NOMO-1 treated with dmso at 0.1 percent for 144 hours (cell line): ENCODE data around the gene RAB30.
"Not testable (repeated sequence)": the region's sequence is repeated elsewhere in the genome, so short reads cannot be mapped to it uniquely, and the experiment has no call there.

Source experiments
- DNase-seq: peaks from one replicate; lab custom pipeline; 2025; ENCODE audit not compliant: unreplicated experiment; lab: John Stamatoyannopoulos, UW

RAB30 gene

GRCh38 chr11:83011333-83012167, 60.1 kb downstream of the RAB30 start:
- DNase-seq = no peak

DNA sequence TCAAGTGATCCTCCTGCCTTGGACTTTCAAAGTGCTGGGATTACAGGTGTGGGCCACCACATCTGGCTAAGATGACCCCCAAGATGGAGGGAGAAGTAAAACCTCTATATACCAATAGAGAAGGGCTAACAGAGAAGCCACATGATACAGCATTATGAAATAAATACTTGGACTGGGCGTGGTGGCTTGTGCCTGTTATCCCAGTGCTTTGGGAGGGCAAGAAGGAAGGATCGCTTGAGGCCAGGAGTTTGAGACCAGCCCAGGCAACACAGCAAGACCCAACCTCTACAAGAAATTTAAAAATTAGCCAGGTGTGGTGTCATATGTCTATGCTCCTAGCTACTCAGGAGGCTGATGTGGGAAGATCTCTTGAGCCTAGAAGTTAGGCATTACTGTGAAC, 61.7 kb downstream of the RAB30 start:
- no peak for DNase-seq

- not testable (repeated sequence) for DNase-seq
These were observed 62.6 kb downstream of the RAB30 start for GRCh38 chr11:83009136-83009535.

DNA sequence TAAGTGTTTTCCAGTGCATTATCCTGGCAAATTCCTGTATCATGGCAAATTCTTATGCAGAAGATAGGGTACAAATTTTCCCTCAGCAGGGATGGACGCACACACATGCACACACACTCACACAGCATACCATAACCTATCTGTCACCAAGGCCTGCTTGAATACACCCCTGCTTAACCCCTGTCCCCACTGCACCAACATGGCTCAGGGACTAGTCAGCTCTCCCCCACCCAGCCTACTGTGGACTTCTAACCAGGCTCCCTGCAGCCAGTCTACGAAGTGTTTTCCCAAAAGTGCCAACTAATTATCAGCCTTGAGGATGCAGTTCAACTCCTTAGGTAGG, 63.1 kb downstream of the RAB30 start:
- no peak for DNase-seq

DNA sequence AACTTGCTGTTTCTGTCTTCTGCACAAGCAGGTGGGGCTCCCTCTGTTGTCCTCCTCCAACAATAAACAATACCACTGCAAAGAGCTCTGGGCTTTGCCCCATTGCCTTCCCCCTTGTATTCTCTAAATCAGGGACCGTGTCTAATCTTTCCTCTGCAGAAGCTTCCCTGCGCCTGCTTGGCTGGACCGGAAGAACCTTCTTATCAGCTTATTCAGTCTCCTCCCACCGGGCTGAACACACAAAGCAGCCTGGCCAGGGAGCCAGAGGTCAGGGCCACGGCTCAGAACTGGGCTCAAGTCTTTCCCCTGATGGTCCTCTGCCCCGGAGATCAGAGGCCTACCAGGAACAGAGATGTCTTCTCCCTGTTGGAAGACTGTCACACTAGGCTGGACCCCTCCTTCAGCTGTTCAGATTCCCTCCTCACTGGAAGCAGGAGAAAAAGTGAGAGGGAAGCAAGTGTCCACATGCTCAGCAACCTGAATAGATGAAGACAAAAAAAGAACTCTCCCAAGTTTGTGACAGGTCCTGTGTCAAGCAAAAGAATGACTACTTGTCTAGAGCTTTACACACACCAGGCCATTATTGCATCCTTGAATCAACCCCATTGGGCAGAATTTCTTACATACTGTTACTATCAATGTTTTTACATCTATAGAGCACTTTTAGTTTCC, 63.7 kb downstream of the RAB30 start:
- no peak for DNase-seq

GRCh38 chr11:83007477-83007876, 64.2 kb downstream of the RAB30 start:
- no peak for DNase-seq

- no peak for DNase-seq
These were observed 64.8 kb downstream of the RAB30 start for GRCh38 chr11:83006877-83007330.

DNA sequence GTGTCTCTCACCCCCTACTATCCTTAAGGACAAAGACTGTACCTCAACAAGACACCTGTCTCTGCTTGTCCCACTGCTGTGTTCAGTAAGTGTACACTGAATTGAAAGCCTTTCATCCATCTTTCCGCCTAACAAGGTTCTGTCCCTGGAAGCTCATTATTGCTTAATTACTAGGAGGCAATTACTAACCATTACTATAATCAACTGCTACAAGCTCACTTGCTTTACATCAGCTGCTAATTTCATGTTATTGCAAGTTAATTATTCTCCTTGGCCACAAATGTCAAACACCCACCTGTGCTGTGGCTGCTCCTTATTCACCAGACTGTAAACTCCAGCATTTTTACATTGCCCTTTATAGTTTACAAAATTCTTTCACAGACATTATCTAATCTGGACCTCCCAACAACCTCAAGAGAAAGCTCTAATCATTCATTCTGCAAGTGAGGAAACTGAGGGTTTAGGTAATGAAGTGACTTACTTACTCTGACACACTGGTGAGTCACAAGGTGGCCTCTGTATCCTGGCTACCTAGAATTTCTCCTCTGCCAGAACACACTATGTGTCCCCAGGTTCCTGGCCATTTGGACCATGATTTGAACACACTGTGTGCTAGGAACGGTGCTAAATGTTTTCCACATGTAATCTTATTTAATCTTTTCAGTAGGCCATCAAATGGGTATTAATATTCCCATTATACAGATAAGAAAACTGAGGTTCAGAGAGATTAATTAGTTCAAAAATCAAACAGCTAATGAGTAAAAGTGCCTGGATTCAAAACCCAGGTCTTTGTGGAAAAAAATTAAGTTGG, 66.7 kb downstream of the RAB30 start:
- DNase-seq = no peak

- DNase-seq = no peak
These were observed 69.2 kb downstream of the RAB30 start for GRCh38 chr11:83002522-83002921.

GRCh38 chr11:83002053-83002452, 69.6 kb downstream of the RAB30 start:
- no peak for DNase-seq

- no peak for DNase-seq
These were observed 71.3 kb downstream of the RAB30 start for GRCh38 chr11:83000381-83000780.

DNA sequence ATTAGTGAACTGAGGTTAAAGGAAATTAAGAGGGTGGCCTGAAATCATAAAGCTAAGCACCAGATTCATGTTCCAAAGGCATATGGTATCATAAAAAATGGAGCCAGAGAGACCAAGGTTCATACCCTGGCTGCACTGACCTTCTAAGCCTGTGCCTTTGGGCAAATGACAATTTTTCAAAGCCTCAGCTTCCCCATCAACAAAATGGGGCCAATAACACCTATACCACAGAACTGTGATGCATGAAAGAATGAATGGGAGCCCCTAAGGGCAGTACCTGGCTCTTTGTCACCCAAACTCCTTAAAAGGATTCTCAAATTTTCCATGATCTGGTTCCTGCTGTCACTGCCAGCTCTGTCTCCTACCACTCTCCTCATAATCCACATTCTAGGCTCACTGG, 72.5 kb downstream of the RAB30 start:
- no peak for DNase-seq

- no peak for DNase-seq
These were observed 73.0 kb downstream of the RAB30 start for GRCh38 chr11:82998697-82999096.

GRCh38 chr11:82996966-82997606, 74.6 kb downstream of the RAB30 start:
- DNase-seq = no peak

- no peak for DNase-seq
These were observed 75.8 kb downstream of the RAB30 start for GRCh38 chr11:82995754-82996398.

DNA sequence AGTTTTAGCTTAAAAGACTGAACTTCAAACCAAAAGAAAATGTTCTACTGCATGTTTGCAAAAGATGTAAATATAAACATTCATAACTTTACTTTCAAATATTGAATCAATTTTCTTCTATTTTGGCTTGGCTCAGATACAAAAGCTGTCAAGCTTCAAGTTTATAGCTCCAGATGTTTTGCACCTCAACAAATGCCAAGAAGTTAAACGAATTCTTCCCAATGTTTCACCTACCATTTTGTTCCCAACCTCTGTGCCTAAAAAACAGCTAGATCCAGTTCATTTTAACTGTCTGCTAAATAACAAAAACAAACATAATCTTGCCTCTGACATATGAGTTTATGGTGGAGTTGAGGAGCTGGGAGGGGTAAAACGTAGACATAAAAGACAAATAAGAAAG, 76.5 kb downstream of the RAB30 start:
- no peak for DNase-seq

GRCh38 chr11:82994604-82995230, 77.0 kb downstream of the RAB30 start:
- no peak for DNase-seq

DNA sequence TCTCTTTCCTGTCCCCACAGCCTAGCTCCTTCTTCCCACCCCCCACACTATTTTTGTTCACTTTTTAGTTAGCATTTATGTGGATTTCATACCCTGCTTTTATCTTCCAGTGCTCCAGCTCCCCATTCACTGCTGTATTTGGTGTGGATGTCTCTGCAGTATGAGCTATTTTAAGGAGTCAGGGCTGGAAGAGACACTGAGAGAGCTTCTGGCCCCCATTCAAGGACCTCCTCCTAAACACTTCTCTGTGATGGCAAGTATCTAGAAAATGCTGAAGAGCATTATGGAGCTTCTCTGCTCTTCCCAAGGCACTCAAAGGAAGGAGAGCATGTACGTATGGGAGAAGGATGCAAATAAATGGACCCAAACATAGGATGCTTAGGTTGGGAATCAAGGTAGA, 79.5 kb downstream of the RAB30 start:
- DNase-seq = no peak

DNA sequence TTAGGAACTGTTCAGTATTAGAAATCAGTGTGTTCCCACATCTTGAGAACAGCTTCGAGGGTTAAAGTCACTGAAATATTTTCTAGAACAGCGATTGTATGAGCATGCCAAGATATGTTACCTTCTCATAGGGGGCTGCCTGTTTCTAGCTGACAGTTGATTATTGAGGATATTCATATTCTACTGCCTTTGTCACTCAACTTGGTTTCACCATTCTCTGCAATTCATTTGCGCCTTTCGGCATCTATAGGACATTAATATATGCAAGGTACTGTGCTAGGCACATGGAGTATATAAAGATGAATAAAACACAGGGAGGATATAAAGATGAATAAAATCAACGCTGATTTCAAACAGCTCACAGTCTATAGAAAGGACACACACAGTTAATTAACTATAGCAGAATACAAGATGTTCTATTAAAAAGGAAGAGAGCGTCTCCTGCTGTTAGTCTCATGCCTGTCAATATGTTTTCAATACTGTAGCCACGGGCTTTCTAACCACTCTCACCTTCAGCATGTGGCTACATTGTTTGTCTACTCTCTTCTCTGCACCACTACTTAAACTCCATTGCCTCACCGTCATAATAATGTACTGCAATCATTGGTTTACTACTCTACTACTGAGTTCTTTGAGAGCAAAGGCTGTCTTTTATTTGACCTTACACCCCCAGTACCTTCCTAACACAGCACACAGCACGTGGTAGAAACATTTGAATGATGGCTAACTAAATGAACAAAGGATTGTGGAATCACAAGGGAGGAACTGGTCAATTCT, 81.9 kb downstream of the RAB30 start:
- no peak for DNase-seq
